H9 (cell line): Measurements from ENCODE around the gene COQ8A. TPM values are rescaled to one million over a fixed set of nuclear protein-coding genes. Genes with fewer than 3 reads are reported as not detected.
A peak's percentile ranks its signal among the peaks of the same experiment; 100 is the strongest.

Experiments used
- DNase-seq: peaks from one replicate; pipeline ENCODE4 v3.0.0-alpha.2; 2017
- H2AFZ ChIP-seq: one replicate; pipeline ENCODE4 v1.6.1; 2013; ENCODE audit warnings: mild to moderate bottlenecking, low read length, control low read depth, moderate library complexity
- H2AK5ac ChIP-seq: 2 replicates; pipeline ENCODE4 v1.6.1; 2013; ENCODE audit warnings: low read length, control low read depth, mixed read lengths; ENCODE audit not compliant: insufficient read length
- H2BK120ac ChIP-seq: one replicate; pipeline ENCODE4 v1.6.1; 2013; ENCODE audit warnings: low read depth, mild to moderate bottlenecking, low read length, control low read depth, inconsistent platforms; ENCODE audit not compliant: poor library complexity, severe bottlenecking
- H2BK12ac ChIP-seq: 2 replicates; pipeline ENCODE4 v1.6.1; 2013; ENCODE audit warnings: low read length, control low read depth, mixed read lengths, low read depth; ENCODE audit not compliant: insufficient read length
- H2BK15ac ChIP-seq: 2 replicates; pipeline ENCODE4 v1.6.1; 2013; ENCODE audit warnings: low read depth, low read length, control low read depth
- H2BK20ac ChIP-seq: one replicate; pipeline ENCODE4 v1.6.1; 2013; ENCODE audit warnings: low read depth, mild to moderate bottlenecking, low read length, control low read depth, inconsistent platforms; ENCODE audit not compliant: poor library complexity, severe bottlenecking
- H2BK5ac ChIP-seq: 2 replicates; pipeline ENCODE4 v1.6.1; 2013; ENCODE audit warnings: low read length, control low read depth, mixed read lengths; ENCODE audit not compliant: insufficient read length
- H3K14ac ChIP-seq: 2 replicates; pipeline ENCODE4 v1.6.1; 2013; ENCODE audit warnings: low read length, control low read depth; ENCODE audit not compliant: insufficient read depth
- H3K18ac ChIP-seq: 2 replicates; pipeline ENCODE4 v1.6.1; 2013; ENCODE audit warnings: low read depth, mild to moderate bottlenecking, mixed read lengths, low read length, control low read depth; ENCODE audit not compliant: insufficient read length
- H3K23ac ChIP-seq: 2 replicates; pipeline ENCODE4 v1.6.1; 2013; ENCODE audit warnings: low read length, control low read depth, mixed read lengths, low read depth; ENCODE audit not compliant: insufficient read length
- H3K23me2 ChIP-seq: 2 replicates; pipeline ENCODE4 v1.6.1; 2013; ENCODE audit warnings: low read depth, mild to moderate bottlenecking, mixed read lengths, low read length, control low read depth; ENCODE audit not compliant: insufficient read length, poor library complexity, severe bottlenecking
- H3K27ac ChIP-seq: 2 replicates; pipeline ENCODE4 v1.5.1; 2013; ENCODE audit warnings: low read length, control low read depth, mixed read lengths, low read depth; ENCODE audit not compliant: insufficient read length
- H3K27me3 ChIP-seq: 2 replicates; pipeline ENCODE4 v1.6.1; 2013; ENCODE audit warnings: low read length, control low read depth, inconsistent platforms; ENCODE audit not compliant: insufficient read depth
- H3K4ac ChIP-seq: 2 replicates; pipeline ENCODE4 v1.6.1; 2013; ENCODE audit warnings: low read depth, mild to moderate bottlenecking, control low read depth, inconsistent platforms, low read length, moderate library complexity
- H3K4me1 ChIP-seq: 2 replicates; pipeline ENCODE4 v1.6.1; 2013; ENCODE audit warnings: low read length, control low read depth, inconsistent platforms; ENCODE audit not compliant: insufficient read depth
- H3K4me2 ChIP-seq: 2 replicates; pipeline ENCODE4 v1.6.1; 2013; ENCODE audit warnings: low read length, control low read depth, mixed read lengths; ENCODE audit not compliant: insufficient read length, insufficient read depth
- H3K56ac ChIP-seq: 2 replicates; pipeline ENCODE4 v1.6.1; 2013; ENCODE audit warnings: low read depth, mild to moderate bottlenecking, mixed read lengths, low read length, control low read depth; ENCODE audit not compliant: insufficient read length
- H3K79me1 ChIP-seq: 2 replicates; pipeline ENCODE4 v1.6.1; 2013; ENCODE audit warnings: low read depth, mild to moderate bottlenecking, moderate library complexity, low read length, control low read depth, inconsistent platforms; ENCODE audit not compliant: insufficient read depth, poor library complexity, severe bottlenecking
- H3K79me2 ChIP-seq: 2 replicates; pipeline ENCODE4 v1.6.1; 2013; ENCODE audit warnings: low read length, control low read depth, inconsistent platforms; ENCODE audit not compliant: insufficient read depth
- H3K9ac ChIP-seq: 2 replicates; pipeline ENCODE4 v1.6.1; 2013; ENCODE audit warnings: low read length, control low read depth, mixed read lengths; ENCODE audit not compliant: insufficient read length; ENCODE audit errors: extremely low read depth
- H3K9me3 ChIP-seq: one replicate; pipeline ENCODE4 v1.6.1; 2013; ENCODE audit warnings: low read depth, low read length, inconsistent platforms; ENCODE audit not compliant: control insufficient read depth
- H3T11ph ChIP-seq: one replicate; pipeline ENCODE4 v1.6.1; 2013; ENCODE audit warnings: mild to moderate bottlenecking, low read length, control low read depth, inconsistent platforms
- H4K20me1 ChIP-seq: one replicate; pipeline ENCODE4 v1.6.1; 2013; ENCODE audit not compliant: control insufficient read depth, insufficient read length, insufficient read depth
- H4K5ac ChIP-seq: 2 replicates; pipeline ENCODE4 v1.6.1; 2013; ENCODE audit warnings: low read depth, mild to moderate bottlenecking, mixed read lengths, low read length, control low read depth; ENCODE audit not compliant: insufficient read length
- H4K8ac ChIP-seq: replicated peaks from 2 replicates; pipeline ENCODE4 v1.6.1; 2013; ENCODE audit warnings: low read length, control low read depth, mixed read lengths, low read depth; ENCODE audit not compliant: insufficient read length
- H4K91ac ChIP-seq: 2 replicates; pipeline ENCODE4 v1.6.1; 2013; ENCODE audit warnings: low read depth, mild to moderate bottlenecking, moderate library complexity, mixed read lengths, low read length, control low read depth; ENCODE audit not compliant: insufficient read length
- H3K27ac Mint-ChIP-seq, 3 experiments: 2 replicates in 2 of 3; 3 replicates in 1 of 3; pipeline ENCODE4 v1.8.0; 2020 to 2021; ENCODE audit warnings: mixed read lengths in 3 of 3, mild to moderate bottlenecking in 1 of 3, moderate library complexity in 1 of 3
- H3K27me3 Mint-ChIP-seq: 2 replicates; pipeline ENCODE4 v1.8.0; 2021; ENCODE audit warnings: low read depth, mild to moderate bottlenecking, moderate library complexity, mixed read lengths
- H3K36me3 Mint-ChIP-seq, 3 experiments: 2 replicates in 2 of 3; 3 replicates in 1 of 3; pipeline ENCODE4 v1.8.0; 2020 to 2021; ENCODE audit warnings: low read depth in 3 of 3, mixed read lengths in 3 of 3; ENCODE audit not compliant: insufficient read depth in 1 of 3
- H3K4me1 Mint-ChIP-seq, 2 experiments: 2 replicates each; pipeline ENCODE4 v1.8.0; 2020; ENCODE audit warnings: mixed read lengths in 2 of 2
- H3K4me3 Mint-ChIP-seq, 2 experiments: 2 replicates in 1 of 2; 3 replicates in 1 of 2; pipeline ENCODE4 v1.8.0; 2020 to 2021; ENCODE audit warnings: mild to moderate bottlenecking in 2 of 2, mixed read lengths in 2 of 2, moderate library complexity in 1 of 2
- H3K9me3 Mint-ChIP-seq, 2 experiments: 2 replicates in 1 of 2; 3 replicates in 1 of 2; pipeline ENCODE4 v1.8.0; 2020; ENCODE audit warnings: mild to moderate bottlenecking in 2 of 2, mixed read lengths in 2 of 2, moderate library complexity in 1 of 2
- WGBS: extraction: QIAGEN DNeasy Blood & Tissue Kit; methylation state at CpG from one replicate; pipeline ENCODE4 v1.1.7; 2013; ENCODE audit warnings: missing lambda C conversion rate, low lambda C conversion rate, mixed read lengths; ENCODE audit not compliant: insufficient read length; ENCODE audit errors: extremely low coverage; 5-methylcytosine and 5-hydroxymethylcytosine counted together
- total RNA-seq: library from RNA; stranded (reverse); gene quantifications from 2 replicates; pipeline ENCODE4 v1.2.1, GENCODE V29; 2021
- TF ChIP-seq, protein P1 (sequence below): fragments of 200-600 bp; sonication (generic); conservative IDR thresholded peaks from 3 replicates; pipeline ENCODE4 v1.8.0; 2021; ENCODE audit warnings: antibody characterized with exemption, mild to moderate bottlenecking

The COQ8A gene
- total RNA-seq, 1 experiment from 2014 or later, result 26.0 TPM

DNA sequence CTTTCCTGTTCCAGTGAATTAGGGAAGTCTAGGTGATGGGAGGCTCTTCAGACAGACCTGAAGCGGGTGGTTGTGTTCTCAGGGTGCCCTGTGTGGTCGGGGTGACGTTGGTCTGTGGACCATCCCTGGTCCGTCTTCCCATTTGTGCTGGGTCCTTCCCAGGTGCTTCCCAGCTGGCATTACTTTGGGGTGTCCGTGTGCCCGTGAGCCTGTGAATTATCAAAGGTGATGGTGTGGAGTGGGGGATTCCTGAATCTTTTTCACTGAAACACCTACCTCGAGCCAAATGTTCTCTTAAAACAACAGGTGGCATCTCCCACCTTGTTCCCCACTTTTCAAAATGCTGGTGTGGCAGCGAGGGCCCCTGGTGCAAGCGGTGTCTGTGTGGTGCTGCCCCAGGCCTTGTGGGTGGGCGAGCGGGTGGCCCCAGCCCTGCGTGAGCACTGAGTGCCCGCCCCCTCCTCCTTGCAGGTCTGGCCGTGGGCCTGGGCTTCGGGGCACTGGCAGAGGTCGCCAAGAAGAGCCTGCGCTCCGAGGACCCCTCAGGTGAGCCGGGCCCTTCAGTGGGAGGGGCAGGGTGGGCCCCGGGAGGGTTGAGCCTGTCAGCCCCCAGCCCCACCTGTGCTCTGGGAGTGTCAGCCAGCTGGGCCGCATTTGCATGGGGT is 37.0 kb downstream of the COQ8A start:
- Histone ChIP-seq H3K56ac (no peak overlapping the region), H3K27me3 (no peaks in the 10 kb centered on the region), H3K9ac (no peak overlapping the region), H3K18ac (no peak overlapping the region), H2BK5ac (no peak overlapping the region), H3K4me1 (no peaks in the 10 kb centered on the region), H3K4me2 (no peak overlapping the region), H3T11ph (no peak overlapping the region), H2AFZ (no peak overlapping the region), H3K79me2 (no peaks in the 10 kb centered on the region), H4K91ac (no peak overlapping the region), H4K5ac (no peak overlapping the region), H3K14ac (peak overlapping the region; percentile 52; the same call in 1 of the 2 replicates), H3K9me3 (no peaks in the 10 kb centered on the region), H3K23me2 (no peaks in the 10 kb centered on the region), H4K8ac (no peak overlapping the region), H2BK120ac (no peak overlapping the region), H3K4ac (no peak overlapping the region), H4K20me1 (no peaks in the 10 kb centered on the region), H2BK12ac (no peak overlapping the region), H2AK5ac (no peak overlapping the region), H2BK20ac (no peak overlapping the region), H3K23ac (no peak overlapping the region), H3K27ac (no peak overlapping the region), H2BK15ac (no peak overlapping the region), H3K79me1 (no peaks in the 10 kb centered on the region)
- 0 out of 5 replicates have a peak, but pooled peaks cover 0 to under 1% of the 10 kb centered on the region in 2 experiments for H3K9me3 Mint-ChIP-seq
- DNase-seq, result no peak
- peaks cover 0 to 11% (median 3%) of the 10 kb centered on the region in 3 experiments; a peak in 4 of 7 replicates for H3K36me3 Mint-ChIP-seq
- H3K27me3 Mint-ChIP-seq, result no peaks in the 10 kb centered on the region
- TF ChIP-seq, protein P1, sequence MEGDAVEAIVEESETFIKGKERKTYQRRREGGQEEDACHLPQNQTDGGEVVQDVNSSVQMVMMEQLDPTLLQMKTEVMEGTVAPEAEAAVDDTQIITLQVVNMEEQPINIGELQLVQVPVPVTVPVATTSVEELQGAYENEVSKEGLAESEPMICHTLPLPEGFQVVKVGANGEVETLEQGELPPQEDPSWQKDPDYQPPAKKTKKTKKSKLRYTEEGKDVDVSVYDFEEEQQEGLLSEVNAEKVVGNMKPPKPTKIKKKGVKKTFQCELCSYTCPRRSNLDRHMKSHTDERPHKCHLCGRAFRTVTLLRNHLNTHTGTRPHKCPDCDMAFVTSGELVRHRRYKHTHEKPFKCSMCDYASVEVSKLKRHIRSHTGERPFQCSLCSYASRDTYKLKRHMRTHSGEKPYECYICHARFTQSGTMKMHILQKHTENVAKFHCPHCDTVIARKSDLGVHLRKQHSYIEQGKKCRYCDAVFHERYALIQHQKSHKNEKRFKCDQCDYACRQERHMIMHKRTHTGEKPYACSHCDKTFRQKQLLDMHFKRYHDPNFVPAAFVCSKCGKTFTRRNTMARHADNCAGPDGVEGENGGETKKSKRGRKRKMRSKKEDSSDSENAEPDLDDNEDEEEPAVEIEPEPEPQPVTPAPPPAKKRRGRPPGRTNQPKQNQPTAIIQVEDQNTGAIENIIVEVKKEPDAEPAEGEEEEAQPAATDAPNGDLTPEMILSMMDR, result no peak
- H3K4me3 Mint-ChIP-seq, result no peak overlapping the region
- peaks cover 4 to 15% of the 10 kb centered on the region in 2 experiments; a peak in 3 of 4 replicates for H3K4me1 Mint-ChIP-seq
- no CpG with 5 or more reads among the region's 21 CpGs for WGBS
- 0 out of 7 replicates have a peak overlapping the region, but pooled peaks of 1 of the 3 experiments have one; percentile 49 for H3K27ac Mint-ChIP-seq
